Inflammatory macrophage treated with lipopolysaccharide for 1 hour (primary cell): ENCODE measurements around the gene GARRE1.

Experiments used
- DNase-seq, 2 donors: peaks; one replicate each; pipeline ENCODE4 v3.0.0-alpha.2; 2020 to 2022

Gene GARRE1

DNA sequence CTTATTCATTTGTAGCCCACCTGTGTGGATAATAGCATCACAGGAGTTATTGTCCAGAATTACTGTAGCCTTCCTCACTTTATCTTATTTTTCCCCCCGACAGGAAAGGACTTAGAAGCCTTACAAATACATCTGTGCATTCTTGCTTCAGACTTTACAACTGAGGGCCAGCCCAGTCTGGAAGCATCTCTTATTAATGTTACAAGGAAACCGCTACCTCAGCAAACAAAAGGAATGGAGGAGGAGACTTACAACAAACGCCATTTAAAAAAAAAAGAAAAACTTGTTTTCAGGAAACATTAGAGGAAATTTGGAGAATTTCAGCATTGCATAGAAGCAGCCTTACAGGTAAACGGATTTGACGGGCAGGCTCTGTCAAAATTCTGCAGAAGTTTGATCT is 45.2 kb downstream of the GARRE1 start:
- DNase-seq: no peak

DNA sequence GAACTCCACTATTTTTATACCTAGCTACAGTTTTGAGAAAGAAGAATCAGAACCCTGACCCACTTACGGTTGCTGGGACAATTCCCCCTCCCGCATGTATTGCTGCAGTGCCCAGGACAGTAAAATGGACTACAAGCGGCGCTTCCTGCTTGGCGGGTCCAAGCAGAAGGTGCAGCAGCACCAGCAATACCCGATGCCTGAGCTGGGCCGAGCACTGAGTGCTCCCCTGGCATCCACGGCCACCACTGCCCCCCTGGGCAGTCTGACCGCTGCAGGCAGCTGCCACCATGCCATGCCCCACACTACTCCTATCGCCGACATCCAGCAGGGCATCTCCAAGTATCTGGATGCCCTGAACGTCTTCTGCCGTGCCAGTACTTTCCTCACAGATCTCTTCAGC is 46.0 kb downstream of the GARRE1 start:
- no peak for DNase-seq

DNA sequence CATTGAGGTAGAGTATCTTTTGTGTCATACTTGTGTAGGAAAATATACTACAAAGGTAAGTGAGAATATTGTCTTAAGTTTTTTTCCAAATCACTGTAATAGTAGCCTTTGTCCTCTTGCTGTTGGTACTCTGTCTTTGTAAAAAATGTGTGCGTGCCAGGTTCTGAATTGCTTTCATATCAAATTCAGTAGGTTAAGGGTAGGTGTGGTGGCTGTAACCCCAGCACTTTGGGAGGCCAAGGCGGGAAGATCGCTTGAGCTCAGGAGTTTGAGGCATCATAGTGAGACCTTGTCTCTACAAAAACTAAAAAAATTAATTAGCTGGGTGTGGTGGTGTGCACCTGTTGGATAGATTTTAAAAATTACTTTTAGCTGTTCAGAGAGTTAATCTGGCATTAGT is 46.6 kb downstream of the GARRE1 start:
- no peak for DNase-seq
